ENCODE measurements around the gene NPIPB8.
A peak's percentile ranks its signal among the peaks of the same experiment; 100 is the strongest.
"Not testable (repeated sequence)": the region's sequence is repeated elsewhere in the genome, so short reads cannot be mapped to it uniquely, and the experiment has no call there.

NPIPB8 gene

GRCh38 chr16:28607116-28607623 is 30.7 kb upstream of the NPIPB8 start:
- DNase-seq, result no peak

GRCh38 chr16:28607681-28608495 is 30.0 kb upstream of the NPIPB8 start:
- DNase-seq, result not testable (repeated sequence)

GRCh38 chr16:28608496-28608808 is 29.4 kb upstream of the NPIPB8 start:
- not testable (repeated sequence) for DNase-seq

GRCh38 chr16:28608867-28609596 is 28.8 kb upstream of the NPIPB8 start:
- DNase-seq, result not testable (repeated sequence)

- DNase-seq, result peak; percentile 75
These were observed 28.0 kb upstream of the NPIPB8 start, which contains the start of gene SULT1A1 for GRCh38 chr16:28609631-28610594. TSS of gene SULT1A1 (minus strand) at chr16:28610044. CDS start at chr16:28608855, 1,189 bp downstream.

- peak; percentile 29 for DNase-seq
These were observed 27.2 kb upstream of the NPIPB8 start for GRCh38 chr16:28610595-28611191.

GRCh38 chr16:28612359-28613280 is 25.2 kb upstream of the NPIPB8 start:
- DNase-seq, result not testable (repeated sequence)

- not testable (repeated sequence) for DNase-seq
These were observed 24.0 kb upstream of the NPIPB8 start for GRCh38 chr16:28613912-28614311.

GRCh38 chr16:28614561-28614960 is 23.3 kb upstream of the NPIPB8 start:
- not testable (repeated sequence) for DNase-seq

GRCh38 chr16:28615486-28616223 is 22.2 kb upstream of the NPIPB8 start:
- DNase-seq, result peak; percentile 74

- not testable (repeated sequence) for DNase-seq
These were observed 21.7 kb upstream of the NPIPB8 start for GRCh38 chr16:28616224-28616577.

GRCh38 chr16:28616636-28617035 is 21.2 kb upstream of the NPIPB8 start:
- DNase-seq, result no peak

GRCh38 chr16:28617874-28618273 is 20.0 kb upstream of the NPIPB8 start:
- DNase-seq, result no peak

GRCh38 chr16:28620316-28620715 is 17.5 kb upstream of the NPIPB8 start:
- DNase-seq, result not testable (repeated sequence)

GRCh38 chr16:28621481-28622155 is 16.2 kb upstream of the NPIPB8 start:
- DNase-seq, result peak; percentile 25

GRCh38 chr16:28622532-28623171 is 15.2 kb upstream of the NPIPB8 start:
- not testable (repeated sequence) for DNase-seq

- DNase-seq, result peak; percentile 76
These were observed 14.6 kb upstream of the NPIPB8 start for GRCh38 chr16:28623172-28623711.

GRCh38 chr16:28630905-28631304 is 7.0 kb upstream of the NPIPB8 start:
- DNase-seq, result not testable (repeated sequence)

Data from eye (tissue), 1 donor.